Measurements from ENCODE around the gene WDR41.

WDR41 gene

DNA sequence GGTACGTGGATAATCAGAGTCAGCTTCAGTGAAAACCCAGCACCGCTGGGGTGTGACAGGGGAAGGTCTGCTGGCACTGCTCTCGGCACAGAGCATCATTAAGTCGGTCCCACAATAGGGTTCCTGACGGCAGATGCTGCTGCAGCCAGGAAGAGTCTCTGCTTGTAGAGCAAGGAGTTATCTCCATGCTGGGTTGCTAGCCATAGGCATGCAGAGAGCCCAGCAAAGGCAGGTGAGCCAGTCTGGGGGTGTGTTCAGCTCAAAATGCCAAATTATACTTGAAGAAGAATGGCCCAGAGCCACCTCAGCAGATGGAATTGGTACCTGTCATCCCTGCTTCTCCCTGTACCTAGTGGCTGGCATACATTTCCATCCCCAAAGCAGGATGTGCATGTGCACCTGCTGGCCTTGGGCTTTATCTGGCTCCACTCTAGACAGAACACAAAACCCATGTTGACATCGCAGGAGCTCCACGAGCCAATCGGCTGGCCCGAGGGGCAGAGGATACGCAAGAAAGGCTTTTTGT is 100.8 kb downstream of the WDR41 start:
- Histone ChIP-seq H3K27ac (replicated peaks; ENCODE audit: low read length) (no peak overlapping the region), H3K4me1 (ENCODE audit: control insufficient read depth in 2 of 2, insufficient read depth in 1 of 2, low read depth in 1 of 2, low read length in 2 of 2) (peaks cover 0 to 4% of the 10 kb centered on the region in 2 donors), H3K79me1 (ENCODE audit: low read depth, low read length) (no peaks in the 10 kb centered on the region), H3K4me2 (ENCODE audit: insufficient read depth, low read length, poor library complexity, severe bottlenecking) (no peak overlapping the region), H2BK15ac (ENCODE audit: low read length) (no peak overlapping the region), H4K91ac (ENCODE audit: low read depth, low read length, poor library complexity) (no peak overlapping the region), H2BK120ac (ENCODE audit: low read depth, low read length) (no peak overlapping the region), H2BK5ac (ENCODE audit: low read length) (no peak overlapping the region), H4K8ac (ENCODE audit: low read depth, low read length) (no peak overlapping the region), H3K9ac (ENCODE audit: low read depth, low read length, poor library complexity) (no peak overlapping the region), H2AK5ac (ENCODE audit: low read depth, low read length) (no peak overlapping the region), H3K36me3 (replicated peaks in 1 of 2; ENCODE audit: control insufficient read depth in 2 of 2, insufficient read depth in 2 of 2, low read length in 2 of 2) (no peaks in the 10 kb centered on the region), H3K18ac (ENCODE audit: low read length) (no peak overlapping the region), H3K4me3 (ENCODE audit: low read length in 2 of 2) (no peak overlapping the region), H3K14ac (ENCODE audit: low read length) (no peak overlapping the region), H3K9me3 (replicated peaks in 1 of 2; ENCODE audit: control insufficient read depth in 2 of 2, insufficient read depth in 1 of 2, low read depth in 1 of 2, low read length in 2 of 2) (no peaks in the 10 kb centered on the region), H2BK12ac (ENCODE audit: low read length) (no peak overlapping the region), H3K23ac (ENCODE audit: low read depth, low read length, poor library complexity) (no peak overlapping the region), H3K4ac (ENCODE audit: low read length) (no peak overlapping the region), H2AFZ (ENCODE audit: low read length) (no peak overlapping the region), H3K27me3 (ENCODE audit: control insufficient read depth in 3 of 3, insufficient read depth in 3 of 3, low read depth in 1 of 3, low read length in 3 of 3) (peaks cover 0 to 13% (median 0%) of the 10 kb centered on the region in 3 experiments)
- no peak for DNase-seq (ENCODE audit: low spot score)
- no CpG with 5 or more reads among the region's 10 CpGs for WGBS, 2 donors (ENCODE audit: extremely low coverage in 2 of 2, insufficient read length in 2 of 2, insufficient replicate concordance in 1 of 2)

DNA sequence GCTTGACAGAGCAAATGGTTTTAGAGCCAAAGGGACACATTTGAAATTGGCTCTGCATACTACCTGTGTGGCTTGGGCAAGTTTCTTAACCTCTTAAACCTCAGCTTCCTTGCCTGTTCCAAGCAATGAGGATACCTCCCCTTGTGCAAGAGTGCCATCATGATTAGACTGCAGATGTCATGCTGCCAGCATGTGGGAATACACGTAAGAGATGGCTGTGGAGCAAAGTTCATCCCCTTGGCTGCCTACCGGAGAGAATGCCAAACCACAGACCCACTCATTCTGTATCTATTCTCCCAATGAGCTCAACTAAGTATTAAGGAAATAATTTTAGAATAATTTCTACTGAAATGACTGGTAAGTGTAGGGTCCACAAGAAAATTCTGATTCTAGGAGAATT is 101.3 kb downstream of the WDR41 start:
- Histone ChIP-seq H3K9ac (ENCODE audit: low read depth, low read length, poor library complexity) (no peak overlapping the region), H3K27ac (replicated peaks; ENCODE audit: low read length) (no peak overlapping the region), H2BK120ac (ENCODE audit: low read depth, low read length) (no peak overlapping the region), H2AFZ (ENCODE audit: low read length) (no peak overlapping the region), H3K4ac (ENCODE audit: low read length) (no peak overlapping the region), H3K9me3 (replicated peaks in 1 of 2; ENCODE audit: control insufficient read depth in 2 of 2, insufficient read depth in 1 of 2, low read depth in 1 of 2, low read length in 2 of 2) (no peaks in the 10 kb centered on the region), H2BK5ac (ENCODE audit: low read length) (no peak overlapping the region), H3K18ac (ENCODE audit: low read length) (no peak overlapping the region), H4K8ac (ENCODE audit: low read depth, low read length) (no peak overlapping the region), H2BK15ac (ENCODE audit: low read length) (no peak overlapping the region), H2AK5ac (ENCODE audit: low read depth, low read length) (no peak overlapping the region), H3K27me3 (ENCODE audit: control insufficient read depth in 3 of 3, insufficient read depth in 3 of 3, low read depth in 1 of 3, low read length in 3 of 3) (peaks cover 0 to 9% (median 0%) of the 10 kb centered on the region in 3 experiments), H3K79me1 (ENCODE audit: low read depth, low read length) (no peaks in the 10 kb centered on the region), H3K14ac (ENCODE audit: low read length) (no peak overlapping the region), H3K4me2 (ENCODE audit: insufficient read depth, low read length, poor library complexity, severe bottlenecking) (no peak overlapping the region), H3K4me3 (ENCODE audit: low read length in 2 of 2) (no peak overlapping the region), H3K36me3 (replicated peaks in 1 of 2; ENCODE audit: control insufficient read depth in 2 of 2, insufficient read depth in 2 of 2, low read length in 2 of 2) (no peaks in the 10 kb centered on the region), H2BK12ac (ENCODE audit: low read length) (no peak overlapping the region), H3K4me1 (ENCODE audit: control insufficient read depth in 2 of 2, insufficient read depth in 1 of 2, low read depth in 1 of 2, low read length in 2 of 2) (peaks cover 0 to 2% of the 10 kb centered on the region in 2 donors), H3K23ac (ENCODE audit: low read depth, low read length, poor library complexity) (no peak overlapping the region), H4K91ac (ENCODE audit: low read depth, low read length, poor library complexity) (no peak overlapping the region)
- DNase-seq (ENCODE audit: low spot score): no peak
- no CpG with 5 or more reads among the region's 2 CpGs for WGBS, 2 donors (ENCODE audit: extremely low coverage in 2 of 2, insufficient read length in 2 of 2, insufficient replicate concordance in 1 of 2)

DNA sequence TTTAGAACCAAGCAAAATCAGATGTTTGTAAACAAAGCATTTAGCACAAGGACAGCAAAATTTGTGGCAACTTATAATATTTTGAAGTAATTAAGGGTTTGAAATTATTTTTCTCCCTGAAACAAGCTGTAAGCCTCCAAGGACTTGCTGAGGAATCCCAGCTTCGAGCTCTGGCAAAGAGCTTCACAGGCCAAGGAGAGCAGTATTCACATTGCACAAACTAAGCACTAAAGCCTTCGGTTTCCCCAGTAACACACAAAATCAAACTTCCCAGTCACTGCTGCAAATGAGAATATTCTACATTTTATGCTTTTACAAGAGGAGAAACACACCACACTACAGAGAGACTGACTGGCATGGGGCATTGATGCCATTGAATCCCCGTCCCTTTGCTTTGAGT is 101.9 kb downstream of the WDR41 start:
- H2AFZ ChIP-seq (ENCODE audit: low read length): no peak overlapping the region
- no peak overlapping the region for H3K4me2 ChIP-seq (ENCODE audit: insufficient read depth, low read length, poor library complexity, severe bottlenecking)
- no peak overlapping the region for H2AK5ac ChIP-seq (ENCODE audit: low read depth, low read length)
- no peak overlapping the region for H3K23ac ChIP-seq (ENCODE audit: low read depth, low read length, poor library complexity)
- no peak overlapping the region for H2BK5ac ChIP-seq (ENCODE audit: low read length)
- peaks cover 0 to 2% of the 10 kb centered on the region in 2 donors for H3K4me1 ChIP-seq (ENCODE audit: control insufficient read depth in 2 of 2, insufficient read depth in 1 of 2, low read depth in 1 of 2, low read length in 2 of 2)
- no peaks in the 10 kb centered on the region for H3K79me1 ChIP-seq (ENCODE audit: low read depth, low read length)
- H3K27ac ChIP-seq (replicated peaks; ENCODE audit: low read length): no peak overlapping the region
- H3K4ac ChIP-seq (ENCODE audit: low read length): no peak overlapping the region
- H3K18ac ChIP-seq (ENCODE audit: low read length): no peak overlapping the region
- no CpG with 5 or more reads among the region's 3 CpGs for WGBS, 2 donors (ENCODE audit: extremely low coverage in 2 of 2, insufficient read length in 2 of 2, insufficient replicate concordance in 1 of 2)
- no peak overlapping the region for H2BK120ac ChIP-seq (ENCODE audit: low read depth, low read length)
- no peak overlapping the region for H3K9ac ChIP-seq (ENCODE audit: low read depth, low read length, poor library complexity)
- no peak overlapping the region for H4K8ac ChIP-seq (ENCODE audit: low read depth, low read length)
- no peak overlapping the region for H3K4me3 ChIP-seq (ENCODE audit: low read length in 2 of 2)
- no peaks in the 10 kb centered on the region for H3K36me3 ChIP-seq (replicated peaks in 1 of 2; ENCODE audit: control insufficient read depth in 2 of 2, insufficient read depth in 2 of 2, low read length in 2 of 2)
- no peak overlapping the region for H3K14ac ChIP-seq (ENCODE audit: low read length)
- no peak overlapping the region for H2BK15ac ChIP-seq (ENCODE audit: low read length)
- H3K27me3 ChIP-seq (ENCODE audit: control insufficient read depth in 3 of 3, insufficient read depth in 3 of 3, low read depth in 1 of 3, low read length in 3 of 3): peaks cover 0 to 8% (median 0%) of the 10 kb centered on the region in 3 experiments
- DNase-seq (ENCODE audit: low spot score): no peak
- H2BK12ac ChIP-seq (ENCODE audit: low read length): no peak overlapping the region
- H3K9me3 ChIP-seq (replicated peaks in 1 of 2; ENCODE audit: control insufficient read depth in 2 of 2, insufficient read depth in 1 of 2, low read depth in 1 of 2, low read length in 2 of 2): no peaks in the 10 kb centered on the region
- no peak overlapping the region for H4K91ac ChIP-seq (ENCODE audit: low read depth, low read length, poor library complexity)

DNA sequence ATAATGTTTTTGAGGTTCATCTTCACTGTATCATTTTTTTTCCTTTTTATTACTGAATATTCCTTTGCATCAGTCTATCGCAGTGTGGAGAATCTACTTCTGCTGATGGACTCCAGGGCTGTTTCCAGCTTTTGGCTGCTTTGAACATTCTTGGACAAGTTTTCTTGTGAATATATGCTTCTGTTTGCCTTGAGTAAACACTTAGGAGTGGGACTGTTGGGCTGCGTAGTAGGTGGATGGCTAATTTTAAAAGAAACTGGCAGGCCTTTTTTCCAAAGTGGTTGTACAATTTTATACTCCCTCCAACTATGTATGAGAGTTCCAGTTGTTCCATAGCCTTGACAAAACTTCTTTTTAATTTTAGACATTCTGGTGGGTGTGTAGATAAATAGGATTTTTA is 102.4 kb downstream of the WDR41 start:
- Histone ChIP-seq H3K4ac (ENCODE audit: low read length) (no peak overlapping the region), H3K9me3 (replicated peaks in 1 of 2; ENCODE audit: control insufficient read depth in 2 of 2, insufficient read depth in 1 of 2, low read depth in 1 of 2, low read length in 2 of 2) (no peaks in the 10 kb centered on the region), H3K36me3 (replicated peaks in 1 of 2; ENCODE audit: control insufficient read depth in 2 of 2, insufficient read depth in 2 of 2, low read length in 2 of 2) (no peaks in the 10 kb centered on the region), H3K4me3 (ENCODE audit: low read length in 2 of 2) (no peak overlapping the region), H2AFZ (ENCODE audit: low read length) (no peak overlapping the region), H3K18ac (ENCODE audit: low read length) (no peak overlapping the region), H3K27me3 (ENCODE audit: control insufficient read depth in 3 of 3, insufficient read depth in 3 of 3, low read depth in 1 of 3, low read length in 3 of 3) (peaks cover 0 to 8% (median 0%) of the 10 kb centered on the region in 3 experiments), H2BK120ac (ENCODE audit: low read depth, low read length) (no peak overlapping the region), H2BK5ac (ENCODE audit: low read length) (no peak overlapping the region), H3K27ac (replicated peaks; ENCODE audit: low read length) (no peak overlapping the region), H2BK12ac (ENCODE audit: low read length) (no peak overlapping the region), H3K4me1 (ENCODE audit: control insufficient read depth in 2 of 2, insufficient read depth in 1 of 2, low read depth in 1 of 2, low read length in 2 of 2) (peaks cover 0 to 2% of the 10 kb centered on the region in 2 donors), H3K79me1 (ENCODE audit: low read depth, low read length) (no peaks in the 10 kb centered on the region), H3K9ac (ENCODE audit: low read depth, low read length, poor library complexity) (no peak overlapping the region), H3K4me2 (ENCODE audit: insufficient read depth, low read length, poor library complexity, severe bottlenecking) (no peak overlapping the region), H3K23ac (ENCODE audit: low read depth, low read length, poor library complexity) (no peak overlapping the region), H2AK5ac (ENCODE audit: low read depth, low read length) (no peak overlapping the region), H4K91ac (ENCODE audit: low read depth, low read length, poor library complexity) (no peak overlapping the region), H4K8ac (ENCODE audit: low read depth, low read length) (no peak overlapping the region), H3K14ac (ENCODE audit: low read length) (no peak overlapping the region), H2BK15ac (ENCODE audit: low read length) (no peak overlapping the region)
- DNase-seq (ENCODE audit: low spot score): no peak
- whole genome bisulfite sequencing, 2 donors (ENCODE audit: extremely low coverage in 2 of 2, insufficient read length in 2 of 2, insufficient replicate concordance in 1 of 2): no CpG with 5 or more reads among the region's 2 CpGs
